ENCODE results near the gene TOP3A.

The TOP3A gene

GRCh38 chr17:18238299-18238698 lies 76.5 kb downstream of the TOP3A start:
- no peaks in the 10 kb centered on the region for H3K27me3 ChIP-seq
- H3K9me3 ChIP-seq, result no peaks in the 10 kb centered on the region
- H3K4me3 ChIP-seq (ENCODE audit: low read depth in 1 of 2, low read length in 1 of 2), result no peak overlapping the region
- H3K27ac ChIP-seq, result no peak overlapping the region
- no peaks in the 10 kb centered on the region for H3K4me1 ChIP-seq (ENCODE audit: control insufficient read depth in 1 of 2, insufficient read depth in 1 of 2, low read depth in 1 of 2, low read length in 1 of 2)
- TF ChIP-seq, protein P1, sequence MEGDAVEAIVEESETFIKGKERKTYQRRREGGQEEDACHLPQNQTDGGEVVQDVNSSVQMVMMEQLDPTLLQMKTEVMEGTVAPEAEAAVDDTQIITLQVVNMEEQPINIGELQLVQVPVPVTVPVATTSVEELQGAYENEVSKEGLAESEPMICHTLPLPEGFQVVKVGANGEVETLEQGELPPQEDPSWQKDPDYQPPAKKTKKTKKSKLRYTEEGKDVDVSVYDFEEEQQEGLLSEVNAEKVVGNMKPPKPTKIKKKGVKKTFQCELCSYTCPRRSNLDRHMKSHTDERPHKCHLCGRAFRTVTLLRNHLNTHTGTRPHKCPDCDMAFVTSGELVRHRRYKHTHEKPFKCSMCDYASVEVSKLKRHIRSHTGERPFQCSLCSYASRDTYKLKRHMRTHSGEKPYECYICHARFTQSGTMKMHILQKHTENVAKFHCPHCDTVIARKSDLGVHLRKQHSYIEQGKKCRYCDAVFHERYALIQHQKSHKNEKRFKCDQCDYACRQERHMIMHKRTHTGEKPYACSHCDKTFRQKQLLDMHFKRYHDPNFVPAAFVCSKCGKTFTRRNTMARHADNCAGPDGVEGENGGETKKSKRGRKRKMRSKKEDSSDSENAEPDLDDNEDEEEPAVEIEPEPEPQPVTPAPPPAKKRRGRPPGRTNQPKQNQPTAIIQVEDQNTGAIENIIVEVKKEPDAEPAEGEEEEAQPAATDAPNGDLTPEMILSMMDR (IDR thresholded peaks at IDR 0.05), result no peak
- H3K36me3 ChIP-seq, result peaks cover 38% of the 10 kb centered on the region

DNA sequence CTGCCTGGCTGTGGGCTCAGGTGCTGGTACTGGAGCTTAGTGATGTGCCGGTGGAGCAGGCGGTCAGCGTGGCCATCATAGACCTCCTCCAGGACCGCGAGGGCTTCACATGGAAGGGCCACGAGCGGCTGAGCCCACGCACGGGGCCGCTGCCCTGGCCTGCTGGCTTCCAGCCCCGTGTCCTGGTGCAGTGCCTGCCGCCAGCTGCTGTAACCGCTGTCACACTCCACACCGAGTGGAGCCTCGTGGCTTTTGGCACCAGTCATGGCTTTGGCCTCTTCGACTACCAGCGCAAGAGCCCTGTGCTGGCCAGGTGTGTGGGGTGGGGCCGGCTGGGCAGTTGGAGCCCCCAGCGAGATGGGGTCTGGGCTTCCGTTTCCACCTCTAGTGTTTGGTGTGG lies 77.3 kb downstream of the TOP3A start:
- Histone ChIP-seq H3K4me3 (ENCODE audit: low read depth in 1 of 2, low read length in 1 of 2) (no peak overlapping the region), H3K4me1 (ENCODE audit: control insufficient read depth in 1 of 2, insufficient read depth in 1 of 2, low read depth in 1 of 2, low read length in 1 of 2) (no peaks in the 10 kb centered on the region), H3K36me3 (peaks cover 30% of the 10 kb centered on the region), H3K9me3 (no peaks in the 10 kb centered on the region), H3K27ac (no peak overlapping the region), H3K27me3 (no peaks in the 10 kb centered on the region)
- TF ChIP-seq, protein P1 (IDR thresholded peaks at IDR 0.05), result no peak

DNA sequence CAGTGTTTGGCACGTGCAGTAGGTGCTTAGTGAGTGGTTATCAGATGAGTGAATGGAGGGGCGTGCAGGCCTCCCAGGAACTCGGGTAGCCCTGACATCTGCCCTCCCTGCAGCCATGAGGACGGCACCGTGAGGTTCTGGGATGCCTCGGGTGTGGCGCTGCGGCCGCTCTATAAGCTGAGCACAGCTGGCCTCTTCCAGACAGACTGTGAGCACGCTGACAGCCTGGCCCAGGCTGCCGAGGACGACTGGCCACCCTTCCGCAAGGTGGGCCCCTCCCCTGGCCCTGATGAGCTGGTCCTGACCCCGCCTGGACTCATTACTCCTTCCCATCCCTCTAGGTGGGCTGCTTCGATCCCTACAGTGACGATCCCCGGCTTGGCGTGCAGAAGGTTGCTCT lies 78.3 kb downstream of the TOP3A start:
- no peaks in the 10 kb centered on the region for H3K9me3 ChIP-seq
- no peak overlapping the region for H3K27ac ChIP-seq
- H3K4me3 ChIP-seq (ENCODE audit: low read depth in 1 of 2, low read length in 1 of 2), result no peak overlapping the region
- no peaks in the 10 kb centered on the region for H3K4me1 ChIP-seq (ENCODE audit: control insufficient read depth in 1 of 2, insufficient read depth in 1 of 2, low read depth in 1 of 2, low read length in 1 of 2)
- H3K36me3 ChIP-seq, result peaks cover 20% of the 10 kb centered on the region
- TF ChIP-seq, protein P1 (IDR thresholded peaks at IDR 0.05), result no peak
- no peaks in the 10 kb centered on the region for H3K27me3 ChIP-seq

DNA sequence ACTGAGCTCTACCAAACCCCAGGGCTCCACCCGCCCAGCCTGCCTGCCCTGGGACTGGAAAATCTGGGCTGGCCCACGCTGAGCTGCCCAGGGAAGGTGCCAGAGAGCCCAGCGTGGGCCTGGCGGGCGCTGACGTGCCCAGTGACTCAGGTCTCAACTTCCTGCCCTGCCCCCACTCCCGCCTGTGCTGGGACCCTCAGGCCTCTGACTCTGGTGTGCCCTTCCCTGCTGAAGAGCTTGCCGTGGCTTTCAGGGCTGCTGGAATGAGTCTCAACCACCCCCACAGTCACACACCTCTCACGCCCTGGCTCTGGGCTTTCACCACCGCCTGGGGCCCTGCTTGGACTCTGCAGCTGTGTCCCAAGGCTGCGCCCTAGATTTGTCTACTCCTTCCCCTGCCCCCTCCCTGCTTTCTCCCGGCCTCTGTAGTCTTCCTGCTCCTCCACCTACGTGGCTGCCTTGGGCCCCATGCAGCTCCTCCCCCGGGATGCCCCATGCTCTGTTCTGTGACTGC lies 79.0 kb downstream of the TOP3A start:
- Histone ChIP-seq H3K27ac (no peak overlapping the region), H3K4me3 (ENCODE audit: low read depth in 1 of 2, low read length in 1 of 2) (no peak overlapping the region), H3K9me3 (no peaks in the 10 kb centered on the region), H3K4me1 (ENCODE audit: control insufficient read depth in 1 of 2, insufficient read depth in 1 of 2, low read depth in 1 of 2, low read length in 1 of 2) (no peaks in the 10 kb centered on the region), H3K27me3 (no peaks in the 10 kb centered on the region), H3K36me3 (peaks cover 16% of the 10 kb centered on the region)
- TF ChIP-seq, protein P1 (IDR thresholded peaks at IDR 0.05), result no peak

DNA sequence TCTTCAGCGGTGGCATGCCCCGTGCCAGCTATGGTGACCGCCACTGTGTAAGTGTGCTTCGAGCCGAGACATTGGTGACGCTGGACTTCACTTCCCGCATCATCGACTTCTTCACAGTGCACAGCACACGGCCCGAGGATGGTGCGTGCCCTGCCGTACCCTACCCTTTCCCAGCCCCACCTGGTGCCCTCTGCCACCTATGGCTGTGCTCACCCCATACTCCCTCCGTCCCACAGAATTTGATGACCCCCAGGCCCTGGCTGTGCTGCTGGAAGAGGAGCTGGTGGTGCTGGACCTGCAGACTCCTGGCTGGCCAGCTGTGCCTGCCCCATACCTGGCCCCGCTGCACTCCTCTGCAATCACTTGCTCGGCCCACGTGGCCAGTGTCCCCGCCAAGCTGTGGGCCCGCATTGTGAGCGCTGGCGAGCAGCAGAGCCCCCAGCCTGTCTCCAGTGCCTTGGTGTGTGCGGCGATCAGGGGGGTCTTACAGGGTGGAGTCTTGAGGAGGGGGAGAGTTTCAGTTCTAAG lies 79.9 kb downstream of the TOP3A start:
- TF ChIP-seq, protein P1 (IDR thresholded peaks at IDR 0.05), result no peak
- peaks cover 16% of the 10 kb centered on the region for H3K36me3 ChIP-seq
- H3K4me3 ChIP-seq (ENCODE audit: low read depth in 1 of 2, low read length in 1 of 2), result no peak overlapping the region
- H3K4me1 ChIP-seq (ENCODE audit: control insufficient read depth in 1 of 2, insufficient read depth in 1 of 2, low read depth in 1 of 2, low read length in 1 of 2), result no peaks in the 10 kb centered on the region
- H3K27me3 ChIP-seq, result no peaks in the 10 kb centered on the region
- no peaks in the 10 kb centered on the region for H3K9me3 ChIP-seq
- H3K27ac ChIP-seq, result no peak overlapping the region
